ENCODE measurements around the gene INSRR. TPM values are rescaled to one million over a fixed set of nuclear protein-coding genes. Genes with fewer than 3 reads are reported as not detected.

The INSRR gene
- total RNA-seq, 1 donor from 2014 or later, result 0.41 TPM

- Histone ChIP-seq H3K27me3 (ENCODE audit: low read depth) (no peaks in the 10 kb centered on the region), H3K4me1 (peaks cover 10% of the 10 kb centered on the region), H3K27ac (replicated peaks) (no peak overlapping the region), H3K9me3 (replicated peaks) (no peaks in the 10 kb centered on the region), H3K4me3 (no peak overlapping the region), H3K36me3 (peaks cover 100% of the 10 kb centered on the region)
- TF ChIP-seq, protein P1, sequence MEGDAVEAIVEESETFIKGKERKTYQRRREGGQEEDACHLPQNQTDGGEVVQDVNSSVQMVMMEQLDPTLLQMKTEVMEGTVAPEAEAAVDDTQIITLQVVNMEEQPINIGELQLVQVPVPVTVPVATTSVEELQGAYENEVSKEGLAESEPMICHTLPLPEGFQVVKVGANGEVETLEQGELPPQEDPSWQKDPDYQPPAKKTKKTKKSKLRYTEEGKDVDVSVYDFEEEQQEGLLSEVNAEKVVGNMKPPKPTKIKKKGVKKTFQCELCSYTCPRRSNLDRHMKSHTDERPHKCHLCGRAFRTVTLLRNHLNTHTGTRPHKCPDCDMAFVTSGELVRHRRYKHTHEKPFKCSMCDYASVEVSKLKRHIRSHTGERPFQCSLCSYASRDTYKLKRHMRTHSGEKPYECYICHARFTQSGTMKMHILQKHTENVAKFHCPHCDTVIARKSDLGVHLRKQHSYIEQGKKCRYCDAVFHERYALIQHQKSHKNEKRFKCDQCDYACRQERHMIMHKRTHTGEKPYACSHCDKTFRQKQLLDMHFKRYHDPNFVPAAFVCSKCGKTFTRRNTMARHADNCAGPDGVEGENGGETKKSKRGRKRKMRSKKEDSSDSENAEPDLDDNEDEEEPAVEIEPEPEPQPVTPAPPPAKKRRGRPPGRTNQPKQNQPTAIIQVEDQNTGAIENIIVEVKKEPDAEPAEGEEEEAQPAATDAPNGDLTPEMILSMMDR (IDR thresholded peaks at IDR 0.05; ENCODE audit: borderline replicate concordance), result no peak
- DNase-seq, result no peak
- intact Hi-C loops (cut with micrococcal nuclease), result loop anchor here (10.0 kb wide), 1 partner anchor 69 kb away; the partner anchor contains the start of gene NTRK1
Observed at GRCh38 chr1:156795787-156796186, 63.1 kb downstream of the INSRR start.

- intact Hi-C loops (cut with micrococcal nuclease), result loop anchor here (10.0 kb wide), 1 partner anchor 69 kb away; the partner anchor contains the start of gene NTRK1
- peaks cover 98% of the 10 kb centered on the region for H3K36me3 ChIP-seq
- no peak overlapping the region for H3K27ac ChIP-seq (replicated peaks)
- TF ChIP-seq, protein P1 (IDR thresholded peaks at IDR 0.05; ENCODE audit: borderline replicate concordance), result no peak
- no peaks in the 10 kb centered on the region for H3K27me3 ChIP-seq (ENCODE audit: low read depth)
- peaks cover 5% of the 10 kb centered on the region for H3K4me1 ChIP-seq
- H3K4me3 ChIP-seq, result no peak overlapping the region
- H3K9me3 ChIP-seq (replicated peaks), result no peaks in the 10 kb centered on the region
- no peak for DNase-seq
Observed at GRCh38 chr1:156795374-156795733, 63.6 kb downstream of the INSRR start.

DNA sequence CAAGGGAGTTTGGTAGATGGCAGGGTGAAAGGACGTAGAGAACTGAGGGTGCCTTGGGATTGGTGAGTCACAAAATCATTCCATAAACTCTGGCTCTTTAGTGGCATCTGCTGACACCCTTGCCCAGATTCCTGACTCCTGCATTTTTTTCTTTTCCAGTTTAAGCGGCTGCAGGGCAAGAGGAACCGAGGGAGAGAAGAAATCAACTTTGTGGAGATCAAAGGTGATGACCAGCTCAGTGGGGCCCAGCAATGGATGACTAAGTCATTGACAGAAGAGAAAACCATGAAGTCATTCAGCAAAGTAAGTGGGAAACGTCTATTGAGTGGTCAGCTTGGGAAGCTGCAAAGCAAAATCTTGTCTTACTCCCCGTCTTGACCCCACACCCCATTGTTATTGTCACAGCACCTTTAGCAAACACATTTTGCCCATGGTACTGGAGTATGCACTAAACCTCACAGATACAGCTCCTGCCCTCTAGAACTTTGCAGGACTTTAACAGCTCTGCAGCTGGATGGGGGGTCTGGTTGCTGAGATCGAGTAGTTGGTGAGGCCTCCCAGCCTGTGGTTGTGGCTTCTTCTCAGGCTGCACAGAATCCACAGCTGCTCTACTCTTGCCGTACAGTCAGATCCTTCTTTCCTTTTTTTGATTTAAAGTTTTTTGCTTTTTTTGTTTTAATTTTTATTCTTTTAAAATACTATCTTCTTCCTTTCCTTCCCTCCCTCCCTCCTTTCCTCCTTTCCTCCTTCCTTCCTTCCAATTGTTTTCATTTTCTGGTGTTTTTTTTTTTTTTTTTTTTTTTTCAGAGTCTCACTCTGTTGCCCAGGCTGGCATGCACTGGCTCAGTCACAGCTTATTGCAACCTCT lies 64.2 kb downstream of the INSRR start:
- intact Hi-C loops (cut with micrococcal nuclease), result loop anchor here (10.0 kb wide), 1 partner anchor 70 kb away; the partner anchor contains the start of gene NTRK1
- H3K27ac ChIP-seq (replicated peaks), result no peak overlapping the region

More for the DNA sequence above, 64.2 kb downstream of the INSRR start:
- TF ChIP-seq, protein P1 (IDR thresholded peaks at IDR 0.05; ENCODE audit: borderline replicate concordance), result no peak
- no peak overlapping the region for H3K4me3 ChIP-seq
- no peaks in the 10 kb centered on the region for H3K27me3 ChIP-seq (ENCODE audit: low read depth)
- no peak for DNase-seq
- H3K36me3 ChIP-seq, result peaks cover 91% of the 10 kb centered on the region
- no peaks in the 10 kb centered on the region for H3K4me1 ChIP-seq
- no peaks in the 10 kb centered on the region for H3K9me3 ChIP-seq (replicated peaks)

Other genes starting within 250 kb of the INSRR start
- 1.2 TPM for gene HAPLN2, start 239.7 kb downstream of the INSRR start, total RNA-seq
- 0.05 TPM for gene BCAN, start 217.0 kb downstream of the INSRR start, total RNA-seq
- gene NES, start 181.7 kb downstream of the INSRR start, total RNA-seq, result 164 TPM
- gene CRABP2, start 153.5 kb downstream of the INSRR start, total RNA-seq, result 0.60 TPM
- gene METTL25B, start 130.6 kb downstream of the INSRR start, total RNA-seq, result 18.1 TPM
- gene ISG20L2, start 130.4 kb downstream of the INSRR start, total RNA-seq, result 11.5 TPM
- 92.1 TPM for gene MRPL24, start 118.0 kb downstream of the INSRR start, total RNA-seq
- 145 TPM for gene HDGF, start 107.4 kb downstream of the INSRR start, total RNA-seq
- 36.3 TPM for gene PRCC, start 91.6 kb downstream of the INSRR start, total RNA-seq
- 0.88 TPM for gene SH2D2A, start 42.3 kb downstream of the INSRR start, total RNA-seq
- 1.0 TPM for gene NTRK1, start 1.7 kb upstream of the INSRR start, total RNA-seq
- gene PEAR1, start 34.6 kb upstream of the INSRR start, total RNA-seq, result 7.1 TPM
- gene LRRC71, start 61.5 kb upstream of the INSRR start, total RNA-seq, result 0.27 TPM
- 29.1 TPM for gene ARHGEF11, start 186.6 kb upstream of the INSRR start, total RNA-seq
- gene ETV3L, start 240.7 kb upstream of the INSRR start, total RNA-seq, result not detected